HTERT RPE-1 (cell line): Measurements from ENCODE around the gene HSPA1B.
"Not testable (repeated sequence)": the region's sequence is repeated elsewhere in the genome, so short reads cannot be mapped to it uniquely, and the experiment has no call there.

Source experiments
- in situ Hi-C: fragments of 300-500 bp; cut with MboI; formaldehyde crosslinking; loops from 4 replicates; pipeline ENCODE4 v1.14.3; 2020; ENCODE audit warnings: low sequenced_read_pairs

The HSPA1B gene

GRCh38 chr6:31826793-31827285, 699 bp upstream of the HSPA1B start:
- in situ Hi-C loops: no loop called here

GRCh38 chr6:31829633-31830283, 2.2 kb downstream of the HSPA1B start:
- in situ Hi-C loops: no loop called here

GRCh38 chr6:31830886-31831335, 3.4 kb downstream of the HSPA1B start:
- in situ Hi-C loops: no loop called here

GRCh38 chr6:31831350-31832215, 4.0 kb downstream of the HSPA1B start:
- in situ Hi-C loops: no loop called here

- in situ Hi-C loops: no loop called here
Observed at GRCh38 chr6:31834367-31835250, 7.1 kb downstream of the HSPA1B start.

- in situ Hi-C loops: no loop called here
Observed at GRCh38 chr6:31836047-31836473, 8.5 kb downstream of the HSPA1B start.

GRCh38 chr6:31836474-31837368, 9.2 kb downstream of the HSPA1B start:
- in situ Hi-C loops: no loop called here

- in situ Hi-C loops: no loop called here
Observed at GRCh38 chr6:31837369-31838113, 10.0 kb downstream of the HSPA1B start.

- in situ Hi-C loops: not testable (repeated sequence)
Observed at GRCh38 chr6:31838114-31838553, 10.6 kb downstream of the HSPA1B start.

GRCh38 chr6:31838968-31839367, 11.4 kb downstream of the HSPA1B start:
- in situ Hi-C loops: no loop called here

GRCh38 chr6:31839779-31840126, 12.2 kb downstream of the HSPA1B start:
- in situ Hi-C loops: not testable (repeated sequence)

GRCh38 chr6:31842053-31842452, 14.5 kb downstream of the HSPA1B start:
- in situ Hi-C loops: no loop called here

GRCh38 chr6:31844507-31844906, 17.0 kb downstream of the HSPA1B start:
- in situ Hi-C loops: no loop called here

- in situ Hi-C loops: no loop called here
Observed at GRCh38 chr6:31847276-31847978, 19.9 kb downstream of the HSPA1B start.

- in situ Hi-C loops: no loop called here
Observed at GRCh38 chr6:31850765-31851484, 23.4 kb downstream of the HSPA1B start.

GRCh38 chr6:31851485-31851832, 23.9 kb downstream of the HSPA1B start:
- in situ Hi-C loops: no loop called here

GRCh38 chr6:31851980-31852718, 24.6 kb downstream of the HSPA1B start:
- in situ Hi-C loops: not testable (repeated sequence)
